Karpas-422 (cell line): ENCODE measurements around the gene AKAP13. TPM values are rescaled to one million over a fixed set of nuclear protein-coding genes. Genes with fewer than 3 reads are reported as not detected.

ENCODE experiments used
- DNase-seq: peaks from one replicate; pipeline ENCODE4 v3.0.0-alpha.2; 2015
- H2AFZ ChIP-seq: fragments of 200-600 bp; sonication (generic); 2 replicates; pipeline ENCODE4 v1.6.1; 2014; ENCODE audit warnings: antibody characterized with exemption, low read length, mixed read lengths
- H3K27ac ChIP-seq: fragments of 200-600 bp; sonication (generic); 2 replicates; pipeline ENCODE4 v1.5.1; 2014; ENCODE audit warnings: mild to moderate bottlenecking, low read length, moderate library complexity
- H3K27me3 ChIP-seq: fragments of 200-600 bp; sonication (generic); 2 replicates; pipeline ENCODE4 v1.6.1; 2014; ENCODE audit warnings: low read length, mixed read lengths
- H3K36me3 ChIP-seq: fragments of 200-600 bp; sonication (generic); 2 replicates; pipeline ENCODE4 v1.6.1; 2014; ENCODE audit warnings: low read length, mixed read lengths; ENCODE audit not compliant: insufficient read depth
- H3K4me1 ChIP-seq: fragments of 200-600 bp; sonication (generic); 2 replicates; pipeline ENCODE4 v1.6.1; 2014; ENCODE audit warnings: mild to moderate bottlenecking, low read length, mixed read lengths
- H3K4me2 ChIP-seq: fragments of 200-600 bp; sonication (generic); 2 replicates; pipeline ENCODE4 v1.6.1; 2014; ENCODE audit warnings: low read length, low read depth, mild to moderate bottlenecking; ENCODE audit not compliant: poor library complexity, severe bottlenecking
- H3K4me3 ChIP-seq: fragments of 200-600 bp; sonication (generic); 2 replicates; pipeline ENCODE4 v1.5.1; 2014; ENCODE audit warnings: mild to moderate bottlenecking, antibody characterized with exemption, low read length, mixed read lengths
- H3K79me2 ChIP-seq: fragments of 200-600 bp; sonication (generic); 2 replicates; pipeline ENCODE4 v1.6.1; 2014; ENCODE audit warnings: mild to moderate bottlenecking, low read length, mixed read lengths
- H3K9ac ChIP-seq: fragments of 200-600 bp; sonication (generic); 2 replicates; pipeline ENCODE4 v1.6.0; 2014; ENCODE audit warnings: low read length
- H3K9me2 ChIP-seq: fragments of 200-600 bp; sonication (generic), shearing (Covaris generic); replicated peaks from 2 replicates; pipeline ENCODE4 v1.6.0; 2014; ENCODE audit warnings: mild to moderate bottlenecking, low read length, moderate library complexity; ENCODE audit not compliant: insufficient read depth
- H3K9me3 ChIP-seq: fragments of 300-700, 200-600 bp; sonication (generic); 2 replicates; pipeline ENCODE4 v1.6.1; 2014; ENCODE audit warnings: low read length, mixed read lengths
- H4K20me1 ChIP-seq: fragments of 200-600 bp; sonication (generic); 2 replicates; pipeline ENCODE4 v1.6.1; 2014; ENCODE audit warnings: mild to moderate bottlenecking, antibody characterized with exemption, low read length, low read depth; ENCODE audit not compliant: insufficient read depth
- total RNA-seq: library from RNA; depleted of rRNA; stranded (reverse); fragments of >200 nt; shearing (Covaris generic); gene quantifications from 2 replicates; pipeline ENCODE4 v1.2.3, GENCODE V29; 2014; ENCODE audit warnings: low replicate concordance

Gene AKAP13
- total RNA-seq, 1 experiment from 2014 or later, result 166 TPM

GRCh38 chr15:85463276-85463892 is 83.0 kb downstream of the AKAP13 start:
- Histone ChIP-seq H3K4me2 (no peak overlapping the region), H3K79me2 (peaks cover 81% of the 10 kb centered on the region)
- DNase-seq, result no peak

DNA sequence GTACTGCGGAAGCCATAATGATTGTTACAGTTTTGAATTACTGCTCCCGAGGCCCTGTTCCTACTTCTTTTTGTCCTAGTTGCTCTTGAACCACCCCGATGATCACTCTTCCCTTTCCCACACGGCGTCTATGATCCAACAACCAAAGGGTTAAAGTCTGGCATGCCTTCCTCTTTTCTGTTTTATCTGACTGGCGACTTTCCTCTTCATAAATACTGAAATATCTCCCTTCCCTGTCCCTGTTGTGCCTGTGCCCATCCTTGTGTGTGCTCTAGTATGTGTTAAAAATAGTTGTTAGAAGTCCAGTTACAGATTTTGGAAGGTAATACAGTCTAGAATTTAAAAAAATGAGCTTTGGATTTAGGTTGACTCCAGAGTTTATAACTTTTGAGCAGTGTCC is 83.6 kb downstream of the AKAP13 start:
- Histone ChIP-seq H3K79me2 (peaks cover 81% of the 10 kb centered on the region), H2AFZ (no peak overlapping the region), H3K9ac (no peak overlapping the region), H3K27me3 (no peaks in the 10 kb centered on the region), H3K4me3 (no peak overlapping the region), H3K27ac (peak overlapping the region; percentile 8; the same call in 1 of the 2 replicates), H3K9me2 (no peaks in the 10 kb centered on the region), H4K20me1 (no peaks in the 10 kb centered on the region; the same call in 1 of the 2 replicates), H3K4me2 (no peak overlapping the region), H3K4me1 (peaks cover 74% of the 10 kb centered on the region), H3K36me3 (no peaks in the 10 kb centered on the region), H3K9me3 (no peaks in the 10 kb centered on the region)
- no peak for DNase-seq

More at GRCh38 chr15:85463276-85463892, 83.0 kb downstream of the AKAP13 start:
- Histone ChIP-seq H3K27ac (peak overlapping the region; percentile 56), H4K20me1 (no peaks in the 10 kb centered on the region; the same call in 1 of the 2 replicates), H3K9me3 (no peaks in the 10 kb centered on the region), H3K4me3 (no peak overlapping the region), H3K9ac (no peak overlapping the region), H3K9me2 (no peaks in the 10 kb centered on the region), H3K36me3 (no peaks in the 10 kb centered on the region), H3K27me3 (no peaks in the 10 kb centered on the region), H3K4me1 (peaks cover 74% of the 10 kb centered on the region), H2AFZ (no peak overlapping the region)

DNA sequence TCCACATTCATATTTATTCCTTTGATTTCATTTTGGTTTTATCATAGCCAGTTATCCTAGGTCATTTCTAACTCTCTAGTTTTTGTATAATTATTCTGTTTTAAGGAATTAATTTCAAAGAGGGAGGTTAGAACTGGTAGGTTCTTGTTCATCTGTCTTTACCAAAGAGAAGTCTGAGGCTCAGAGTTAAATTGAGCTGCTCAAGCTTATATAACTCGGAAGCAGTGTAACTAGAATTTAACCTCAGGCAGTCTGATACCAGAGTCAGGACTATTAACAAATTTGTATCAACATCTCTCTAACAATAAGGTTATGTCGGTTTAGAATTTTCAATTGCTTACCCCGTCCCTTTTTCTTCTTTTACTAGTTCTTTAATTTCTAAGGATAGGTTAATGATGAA is 84.1 kb downstream of the AKAP13 start:
- H3K4me1 ChIP-seq, result peaks cover 74% of the 10 kb centered on the region
- H3K4me3 ChIP-seq, result no peak overlapping the region
- DNase-seq, result no peak
- H3K9ac ChIP-seq, result no peak overlapping the region
- no peak overlapping the region for H3K4me2 ChIP-seq
- H2AFZ ChIP-seq, result no peak overlapping the region
- H3K9me2 ChIP-seq, result no peaks in the 10 kb centered on the region
- H4K20me1 ChIP-seq, result no peaks in the 10 kb centered on the region; the same call in 1 of the 2 replicates
- peak overlapping the region; percentile 8; the same call in 1 of the 2 replicates for H3K27ac ChIP-seq
- peaks cover 83% of the 10 kb centered on the region for H3K79me2 ChIP-seq
- no peaks in the 10 kb centered on the region for H3K9me3 ChIP-seq
- no peaks in the 10 kb centered on the region for H3K36me3 ChIP-seq
- no peaks in the 10 kb centered on the region for H3K27me3 ChIP-seq

GRCh38 chr15:85470563-85471271 is 90.3 kb downstream of the AKAP13 start:
- no peak overlapping the region for H2AFZ ChIP-seq
- DNase-seq, result no peak
- H3K79me2 ChIP-seq, result peaks cover 88% of the 10 kb centered on the region
- H3K27me3 ChIP-seq, result no peaks in the 10 kb centered on the region
- no peaks in the 10 kb centered on the region for H3K36me3 ChIP-seq
- H3K4me2 ChIP-seq, result peak overlapping the region; percentile 35
- peaks cover 89% of the 10 kb centered on the region for H3K4me1 ChIP-seq
- H3K9me3 ChIP-seq, result no peaks in the 10 kb centered on the region
- H3K27ac ChIP-seq, result peak overlapping the region; percentile 78
- H3K4me3 ChIP-seq, result no peak overlapping the region
- H3K9ac ChIP-seq, result peak overlapping the region; percentile 23; the same call in 1 of the 2 replicates
- H3K9me2 ChIP-seq, result no peaks in the 10 kb centered on the region
- H4K20me1 ChIP-seq, result no peaks in the 10 kb centered on the region

GRCh38 chr15:85472349-85472748 is 91.9 kb downstream of the AKAP13 start:
- H3K9me2 ChIP-seq, result no peaks in the 10 kb centered on the region
- peaks cover 94% of the 10 kb centered on the region for H3K79me2 ChIP-seq
- no peak overlapping the region for H3K9ac ChIP-seq
- H3K9me3 ChIP-seq, result no peaks in the 10 kb centered on the region
- no peaks in the 10 kb centered on the region for H4K20me1 ChIP-seq
- H3K4me3 ChIP-seq, result peak overlapping the region; percentile 58; the same call in 1 of the 2 replicates
- H3K4me1 ChIP-seq, result peaks cover 96% of the 10 kb centered on the region
- peak overlapping the region; percentile 96 for H3K27ac ChIP-seq
- H3K36me3 ChIP-seq, result no peaks in the 10 kb centered on the region
- DNase-seq, result no peak
- no peaks in the 10 kb centered on the region for H3K27me3 ChIP-seq
- no peak overlapping the region for H2AFZ ChIP-seq
- peak overlapping the region; percentile 78 for H3K4me2 ChIP-seq

DNA sequence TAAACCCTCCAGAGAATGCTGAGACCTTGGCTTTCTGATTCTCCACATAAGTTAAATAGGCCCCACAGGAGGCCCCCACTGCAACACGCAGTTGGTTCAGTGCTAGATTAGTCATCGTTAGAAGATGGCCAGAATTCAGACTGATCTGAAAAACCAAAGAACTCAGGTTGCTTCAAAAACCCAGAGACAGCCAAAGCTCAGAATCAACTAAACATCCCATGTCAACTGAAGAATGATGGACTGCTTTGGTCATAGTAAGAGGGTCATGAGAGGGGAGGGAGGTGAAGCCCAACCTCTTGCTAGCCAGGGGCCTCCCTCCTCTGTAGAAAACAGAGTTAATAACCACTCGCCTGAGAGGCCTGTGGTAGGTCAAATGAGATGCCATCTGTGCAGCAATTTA is 93.1 kb downstream of the AKAP13 start:
- peak overlapping the region; percentile 78 for H3K4me2 ChIP-seq
- peaks cover 94% of the 10 kb centered on the region for H3K79me2 ChIP-seq

DNA sequence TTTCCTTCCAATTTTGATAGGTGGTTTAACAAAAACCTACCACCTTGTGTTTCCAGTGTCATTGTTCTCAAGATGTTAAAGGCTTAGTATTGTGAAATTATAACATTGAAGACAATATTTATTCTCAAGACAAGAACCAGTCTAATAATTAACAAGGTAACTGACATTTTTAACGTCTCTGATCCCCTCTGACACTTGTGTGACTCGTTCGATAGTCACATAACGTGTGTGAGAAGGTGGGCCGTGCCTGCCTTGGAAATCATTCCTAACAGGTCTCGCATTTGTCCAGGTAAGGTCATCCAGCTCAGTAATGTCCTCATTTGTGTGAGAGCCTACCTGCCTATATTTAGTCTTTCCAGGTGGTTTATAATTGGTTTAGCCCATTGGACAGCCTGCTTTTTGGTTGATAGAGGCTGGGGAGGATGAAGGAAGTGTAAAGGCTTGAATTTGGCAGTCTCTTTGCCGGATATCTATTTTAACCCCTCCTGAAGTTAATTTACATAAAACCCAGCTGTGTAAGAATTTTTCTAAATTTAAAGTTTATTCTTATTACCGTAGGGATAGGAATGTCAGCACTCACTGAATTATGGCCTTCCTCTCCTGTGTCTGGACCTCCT is 94.4 kb downstream of the AKAP13 start:
- Histone ChIP-seq H3K27ac (peak overlapping the region; percentile 96), H3K79me2 (peaks cover 94% of the 10 kb centered on the region), H3K9ac (peak overlapping the region; percentile 66), H3K9me3 (no peaks in the 10 kb centered on the region), H3K4me2 (peak overlapping the region; percentile 78), H3K4me3 (peak overlapping the region; percentile 58), H4K20me1 (no peaks in the 10 kb centered on the region), H3K9me2 (no peaks in the 10 kb centered on the region), H2AFZ (no peak overlapping the region), H3K27me3 (no peaks in the 10 kb centered on the region), H3K4me1 (peaks cover 96% of the 10 kb centered on the region), H3K36me3 (no peaks in the 10 kb centered on the region)
- peak; percentile 87 for DNase-seq

More for the DNA sequence above, 93.1 kb downstream of the AKAP13 start:
- no peaks in the 10 kb centered on the region for H3K9me3 ChIP-seq
- no peaks in the 10 kb centered on the region for H3K36me3 ChIP-seq
- peak overlapping the region; percentile 96 for H3K27ac ChIP-seq
- H2AFZ ChIP-seq, result no peak overlapping the region
- no peaks in the 10 kb centered on the region for H3K27me3 ChIP-seq
- peak overlapping the region; percentile 58 for H3K4me3 ChIP-seq
- H4K20me1 ChIP-seq, result no peaks in the 10 kb centered on the region
- H3K9ac ChIP-seq, result peak overlapping the region; percentile 66
- H3K9me2 ChIP-seq, result no peaks in the 10 kb centered on the region
- peak; percentile 78 for DNase-seq
- peaks cover 96% of the 10 kb centered on the region for H3K4me1 ChIP-seq

- peaks cover 94% of the 10 kb centered on the region for H3K79me2 ChIP-seq
- H3K9ac ChIP-seq, result peak overlapping the region; percentile 66
- H3K27ac ChIP-seq, result peak overlapping the region; percentile 96
- DNase-seq, result peak; percentile 90
- no peaks in the 10 kb centered on the region for H3K27me3 ChIP-seq
- H3K4me1 ChIP-seq, result peaks cover 96% of the 10 kb centered on the region
- peak overlapping the region; percentile 58 for H3K4me3 ChIP-seq
- H3K36me3 ChIP-seq, result no peaks in the 10 kb centered on the region
- H2AFZ ChIP-seq, result no peak overlapping the region
- no peaks in the 10 kb centered on the region for H4K20me1 ChIP-seq
- H3K9me2 ChIP-seq, result no peaks in the 10 kb centered on the region
- peak overlapping the region; percentile 78 for H3K4me2 ChIP-seq
- no peaks in the 10 kb centered on the region for H3K9me3 ChIP-seq
Observed at GRCh38 chr15:85475317-85475701, 94.9 kb downstream of the AKAP13 start.
